ENCODE results near the gene YEATS4.

The YEATS4 gene

DNA sequence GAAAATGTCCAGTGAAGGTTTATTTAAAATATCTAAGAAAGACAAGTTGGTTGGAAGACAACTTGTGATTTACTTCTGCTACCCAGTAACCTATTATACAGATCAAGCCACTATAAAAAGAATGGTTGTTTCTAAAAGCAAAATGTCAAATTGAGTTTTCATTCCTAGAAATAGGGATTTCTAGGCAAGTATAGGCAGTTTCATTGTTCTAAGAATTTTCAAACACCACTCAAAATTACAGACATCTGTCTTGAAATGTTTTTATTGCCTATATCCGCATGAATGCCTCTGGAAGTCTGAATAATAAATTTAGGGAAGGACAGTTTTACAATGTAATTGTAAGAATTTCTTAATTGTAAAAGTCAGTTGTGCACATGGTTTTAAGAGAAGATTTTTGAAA is 8.6 kb downstream of the YEATS4 start:
- in situ Hi-C loops (cut with HindIII; ENCODE audit: low pct_ligation_motif_present, low pct_unique_long_range_greater_than_20kb, low sequenced_read_pairs): no loop called here
- DNase-seq: no peak

GRCh38 chr12:69383074-69383473 is 23.5 kb downstream of the YEATS4 start:
- in situ Hi-C loops (cut with HindIII; ENCODE audit: low pct_ligation_motif_present, low pct_unique_long_range_greater_than_20kb, low sequenced_read_pairs): no loop called here

GRCh38 chr12:69385038-69385437 is 25.5 kb downstream of the YEATS4 start:
- in situ Hi-C loops (cut with HindIII; ENCODE audit: low pct_ligation_motif_present, low pct_unique_long_range_greater_than_20kb, low sequenced_read_pairs): no loop called here
- DNase-seq: no peak

More at GRCh38 chr12:69383074-69383473, 23.5 kb downstream of the YEATS4 start:
- DNase-seq: no peak

GRCh38 chr12:69386921-69387320 is 27.4 kb downstream of the YEATS4 start:
- no peak for DNase-seq
- in situ Hi-C loops (cut with HindIII; ENCODE audit: low pct_ligation_motif_present, low pct_unique_long_range_greater_than_20kb, low sequenced_read_pairs): no loop called here

- peak; percentile 77 for DNase-seq
- in situ Hi-C loops (cut with HindIII; ENCODE audit: low pct_ligation_motif_present, low pct_unique_long_range_greater_than_20kb, low sequenced_read_pairs): no loop called here
Measured at GRCh38 chr12:69388371-69388770, 28.8 kb downstream of the YEATS4 start.

- DNase-seq: no peak
- in situ Hi-C loops (cut with HindIII; ENCODE audit: low pct_ligation_motif_present, low pct_unique_long_range_greater_than_20kb, low sequenced_read_pairs): no loop called here
Measured at GRCh38 chr12:69389831-69390230, 30.3 kb downstream of the YEATS4 start.

GRCh38 chr12:69392179-69392928 is 32.8 kb downstream of the YEATS4 start:
- no peak for DNase-seq

GRCh38 chr12:69396041-69396440 is 36.5 kb downstream of the YEATS4 start:
- in situ Hi-C loops (cut with HindIII; ENCODE audit: low pct_ligation_motif_present, low pct_unique_long_range_greater_than_20kb, low sequenced_read_pairs): no loop called here
- no peak for DNase-seq

More at GRCh38 chr12:69392179-69392928, 32.8 kb downstream of the YEATS4 start:
- in situ Hi-C loops (cut with HindIII; ENCODE audit: low pct_ligation_motif_present, low pct_unique_long_range_greater_than_20kb, low sequenced_read_pairs): no loop called here

GRCh38 chr12:69396963-69397362 is 37.4 kb downstream of the YEATS4 start:
- DNase-seq: no peak
- in situ Hi-C loops (cut with HindIII; ENCODE audit: low pct_ligation_motif_present, low pct_unique_long_range_greater_than_20kb, low sequenced_read_pairs): no loop called here

DNA sequence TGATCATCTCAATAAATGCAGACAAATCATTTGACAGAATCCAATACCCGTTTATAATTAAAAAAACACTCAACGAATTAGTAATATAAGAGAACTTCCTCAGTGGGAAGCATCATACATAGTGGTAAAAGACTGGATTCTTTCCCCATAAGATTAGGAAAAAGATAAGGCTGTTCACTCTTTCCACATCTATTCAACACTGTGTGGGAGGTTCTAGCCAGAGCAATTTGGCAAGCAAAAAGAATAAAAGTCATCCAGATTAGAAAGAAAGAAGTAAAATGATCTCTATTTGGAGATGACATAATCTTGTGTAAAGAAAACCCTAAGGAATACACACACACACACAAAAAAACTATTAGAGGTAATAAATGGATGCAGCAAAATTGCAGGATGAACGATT is 38.4 kb downstream of the YEATS4 start:
- DNase-seq: no peak
- in situ Hi-C loops (cut with HindIII; ENCODE audit: low pct_ligation_motif_present, low pct_unique_long_range_greater_than_20kb, low sequenced_read_pairs): no loop called here

GRCh38 chr12:69401940-69402339 is 42.4 kb downstream of the YEATS4 start:
- in situ Hi-C loops (cut with HindIII; ENCODE audit: low pct_ligation_motif_present, low pct_unique_long_range_greater_than_20kb, low sequenced_read_pairs): loop anchor here (10.0 kb wide), 1 partner anchor 183 kb away; the partner anchor contains the start of gene CCT2
- DNase-seq: no peak

DNA sequence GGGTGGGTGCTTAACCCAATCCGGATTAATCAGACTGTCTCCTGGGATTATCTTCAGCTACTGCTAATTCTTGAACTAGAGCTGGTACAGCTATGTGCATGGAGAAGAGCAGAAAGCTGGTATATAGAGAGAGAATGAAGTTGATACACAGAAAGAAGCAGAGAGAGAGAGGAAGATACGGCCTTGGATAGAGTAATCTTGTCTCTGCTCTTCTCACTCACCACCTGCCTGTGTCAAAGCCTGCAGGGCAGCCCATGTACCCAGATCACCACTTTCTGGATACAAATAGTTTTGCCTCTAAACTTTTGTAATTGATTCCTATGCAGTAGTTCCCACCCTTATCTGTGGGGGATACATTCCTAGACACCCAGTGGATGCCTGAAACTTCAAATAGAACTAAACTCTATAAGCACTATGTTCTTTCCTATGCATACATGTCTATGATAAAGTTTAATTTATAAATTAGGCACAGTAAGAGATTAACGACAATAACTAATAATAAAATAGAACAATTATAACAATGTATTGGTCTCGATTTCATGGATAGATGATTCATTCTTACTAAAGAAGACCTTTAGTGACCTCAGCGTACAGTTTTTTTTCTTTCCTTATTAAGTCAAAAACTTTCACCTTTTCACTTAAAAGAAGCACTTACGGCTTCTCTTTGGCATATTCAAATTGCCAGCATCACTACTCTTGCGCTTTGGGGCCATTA is 45.5 kb downstream of the YEATS4 start:
- peak; percentile 24 for DNase-seq
- in situ Hi-C loops (cut with HindIII; ENCODE audit: low pct_ligation_motif_present, low pct_unique_long_range_greater_than_20kb, low sequenced_read_pairs): loop anchor here (10.0 kb wide), 1 partner anchor 180 kb away; the partner anchor contains the start of gene CCT2

GRCh38 chr12:69405566-69405865 is 46.0 kb downstream of the YEATS4 start:
- in situ Hi-C loops (cut with HindIII; ENCODE audit: low pct_ligation_motif_present, low pct_unique_long_range_greater_than_20kb, low sequenced_read_pairs): loop anchor here (10.0 kb wide), 1 partner anchor 179 kb away; the partner anchor contains the start of gene CCT2
- peak; percentile 98 for DNase-seq

GRCh38 chr12:69406217-69406616 is 46.7 kb downstream of the YEATS4 start:
- in situ Hi-C loops (cut with HindIII; ENCODE audit: low pct_ligation_motif_present, low pct_unique_long_range_greater_than_20kb, low sequenced_read_pairs): loop anchor here (10.0 kb wide), 1 partner anchor 179 kb away; the partner anchor contains the start of gene CCT2
- no peak for DNase-seq

GRCh38 chr12:69410571-69410970 is 51.0 kb downstream of the YEATS4 start:
- in situ Hi-C loops (cut with HindIII; ENCODE audit: low pct_ligation_motif_present, low pct_unique_long_range_greater_than_20kb, low sequenced_read_pairs): no loop called here
- no peak for DNase-seq

DNA sequence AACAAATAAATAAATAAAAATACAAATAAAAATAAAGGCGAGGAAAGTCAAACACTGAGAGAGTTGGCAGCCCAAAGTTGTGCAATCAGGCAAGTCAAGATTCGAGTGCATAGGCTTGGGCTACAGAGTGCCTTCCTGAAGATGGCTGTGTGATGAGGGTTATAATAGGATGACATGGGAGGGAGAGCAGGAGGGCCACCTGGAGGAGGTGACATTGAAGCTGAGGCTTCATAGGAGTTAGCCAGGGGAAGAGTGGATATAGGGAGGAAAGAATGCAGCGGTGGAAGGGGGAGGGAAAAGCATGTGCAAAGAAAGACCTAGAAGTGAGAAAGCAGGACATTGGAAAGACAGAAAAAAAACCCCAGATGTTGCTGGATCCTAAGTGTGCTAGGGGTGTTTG is 53.1 kb downstream of the YEATS4 start:
- in situ Hi-C loops (cut with HindIII; ENCODE audit: low pct_ligation_motif_present, low pct_unique_long_range_greater_than_20kb, low sequenced_read_pairs): no loop called here
- DNase-seq: no peak

DNA sequence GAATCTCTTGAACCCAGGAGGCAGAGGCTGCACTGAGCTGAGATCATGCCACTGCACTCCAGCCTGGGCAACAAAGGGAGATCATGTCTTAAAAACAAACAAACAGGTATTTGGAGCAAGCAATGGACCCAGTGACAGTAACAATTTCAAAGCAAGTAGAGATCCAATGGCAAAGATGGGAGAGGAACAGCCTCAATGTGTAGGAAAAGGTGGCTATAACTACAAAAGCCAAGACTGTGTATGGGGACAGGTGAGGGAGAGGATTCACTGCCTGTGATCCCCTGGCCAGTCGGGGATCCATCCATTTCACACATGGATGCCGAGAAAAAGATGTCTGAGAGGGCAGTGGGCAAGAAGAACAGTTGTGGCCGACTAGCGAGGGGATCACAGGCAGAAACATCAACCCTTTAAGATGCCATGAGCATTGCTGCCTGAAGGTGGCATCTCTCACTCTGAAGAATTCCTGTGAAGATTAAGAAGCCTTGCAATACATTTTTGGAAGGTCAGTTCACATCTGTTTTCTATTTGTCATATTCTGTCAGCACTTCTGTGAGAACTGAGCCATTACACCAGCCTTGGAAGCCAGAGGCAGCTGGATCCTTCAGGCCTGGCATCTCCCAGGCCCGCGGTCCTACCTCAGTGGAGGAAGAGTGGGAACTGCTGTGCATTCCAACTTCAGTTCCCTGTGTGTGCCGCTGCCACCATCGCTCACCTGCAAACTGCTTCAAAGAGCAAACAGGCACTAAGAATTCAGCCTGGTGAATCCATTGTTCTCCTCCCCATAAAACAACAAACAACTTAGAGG is 56.1 kb downstream of the YEATS4 start:
- DNase-seq: peak; percentile 65
- in situ Hi-C loops (cut with HindIII; ENCODE audit: low pct_ligation_motif_present, low pct_unique_long_range_greater_than_20kb, low sequenced_read_pairs): no loop called here

GRCh38 chr12:69417231-69417630 is 57.7 kb downstream of the YEATS4 start:
- in situ Hi-C loops (cut with HindIII; ENCODE audit: low pct_ligation_motif_present, low pct_unique_long_range_greater_than_20kb, low sequenced_read_pairs): no loop called here
- DNase-seq: no peak

GRCh38 chr12:69417741-69418167 is 58.2 kb downstream of the YEATS4 start:
- in situ Hi-C loops (cut with HindIII; ENCODE audit: low pct_ligation_motif_present, low pct_unique_long_range_greater_than_20kb, low sequenced_read_pairs): no loop called here

More at GRCh38 chr12:69417741-69418167, 58.2 kb downstream of the YEATS4 start:
- DNase-seq: no peak
